Activated CD4-positive, alpha-beta T cell treated with anti-CD3 and anti-CD28 coated beads for 4 hours (primary cell): ENCODE measurements around the gene MASP2.

ENCODE experiments used
- DNase-seq, 2 donors: peaks; one replicate each; pipeline ENCODE4 v3.0.0-alpha.2; 2020

MASP2 gene

DNA sequence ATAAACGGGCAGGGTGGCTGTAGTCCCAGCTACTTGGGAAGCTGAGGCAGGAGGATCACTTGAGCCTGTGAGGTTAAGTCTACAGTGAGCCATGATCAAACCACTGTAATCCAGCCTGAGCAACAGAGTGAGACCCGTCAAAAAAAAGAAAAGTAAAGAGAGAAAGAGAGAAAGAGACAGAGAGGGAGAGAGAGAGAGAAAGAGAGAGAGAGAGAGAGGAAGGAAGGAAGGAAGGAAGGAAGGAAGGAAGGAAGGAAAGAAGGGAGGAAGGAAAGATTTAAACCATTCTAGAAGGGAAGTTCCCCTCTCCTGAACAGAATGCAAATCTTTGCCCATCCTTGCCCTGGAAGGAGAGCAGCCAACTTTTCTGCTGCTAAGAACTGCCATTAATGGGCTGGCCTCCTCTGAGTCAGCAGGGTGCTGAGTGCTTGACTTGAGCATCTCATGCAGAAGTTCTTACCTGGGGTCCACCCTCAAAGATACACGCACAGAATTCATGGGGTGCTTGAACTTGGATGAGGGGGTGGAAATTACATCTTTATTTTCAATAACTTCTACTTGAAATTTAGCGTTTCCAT is 59.1 kb downstream of the MASP2 start:
- DNase-seq, result no peak

GRCh38 chr1:10986525-10986890 is 60.5 kb downstream of the MASP2 start:
- no peak for DNase-seq

- no peak for DNase-seq
These were observed 66.0 kb downstream of the MASP2 start for GRCh38 chr1:10980841-10981727.

DNA sequence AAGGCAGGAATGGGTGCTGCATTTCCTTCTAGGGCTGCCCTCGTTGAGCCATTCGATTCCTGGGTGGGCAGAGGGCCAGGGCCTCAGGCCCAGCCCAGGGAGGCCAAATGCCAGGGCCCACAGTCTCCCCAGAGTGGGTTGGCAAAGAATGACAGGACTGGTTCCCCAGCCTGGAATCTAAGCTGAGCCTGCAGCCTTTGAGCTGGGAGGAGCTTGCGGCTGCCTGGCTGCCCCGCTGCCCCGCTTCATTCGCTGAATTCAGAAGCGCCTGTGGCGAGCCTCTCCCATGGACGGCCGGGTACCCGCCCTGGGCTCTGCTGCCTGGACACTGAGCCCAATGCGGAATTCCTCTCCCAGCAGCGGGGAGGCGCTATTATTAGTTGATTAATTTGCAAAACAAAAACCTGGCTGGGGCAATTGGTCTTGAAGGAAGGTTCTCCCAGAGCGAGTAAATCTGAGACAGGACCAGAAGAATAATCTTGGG is 66.9 kb downstream of the MASP2 start:
- no peak for DNase-seq

- no peak for DNase-seq
These were observed 67.5 kb downstream of the MASP2 start for GRCh38 chr1:10979483-10979920.

DNA sequence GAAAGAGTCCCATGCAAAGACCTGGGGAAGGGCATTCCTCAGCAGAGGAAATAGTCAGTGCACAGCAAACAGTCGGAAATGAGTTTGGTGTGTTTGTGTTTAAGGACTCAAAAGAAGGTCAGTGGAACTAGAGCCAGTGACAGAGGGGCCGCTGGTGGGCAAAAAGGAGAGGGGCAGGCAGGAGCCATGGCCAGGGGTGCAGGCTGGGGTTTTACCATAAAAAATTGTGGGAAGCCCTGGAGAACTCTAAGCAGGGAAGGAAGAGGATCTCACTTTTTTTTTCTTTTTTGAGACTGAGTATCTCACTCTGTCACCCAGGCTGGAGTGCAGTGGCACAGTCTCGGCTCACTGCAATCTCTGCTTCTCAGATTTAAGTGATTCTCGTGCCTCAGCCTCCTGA is 68.3 kb downstream of the MASP2 start:
- DNase-seq, result no peak
